Stimulated activated CD4-positive, alpha-beta T cell treated with anti-CD3 and anti-CD28 coated beads, Interleukin-12 subunit alpha, Interleukin-12 subunit beta, amount 100 ng/mL, for 48 hours (primary cell): ENCODE measurements around the gene ZNF488.

Experiments used
- DNase-seq, 3 donors: peaks; one replicate each; pipeline ENCODE4 v3.0.0-alpha.2; 2020; ENCODE audit warnings: low read depth in 2 of 3, low spot score in 1 of 3

ZNF488 gene

GRCh38 chr10:47367646-47368045 is 16.4 kb downstream of the ZNF488 start:
- DNase-seq, result no peak

DNA sequence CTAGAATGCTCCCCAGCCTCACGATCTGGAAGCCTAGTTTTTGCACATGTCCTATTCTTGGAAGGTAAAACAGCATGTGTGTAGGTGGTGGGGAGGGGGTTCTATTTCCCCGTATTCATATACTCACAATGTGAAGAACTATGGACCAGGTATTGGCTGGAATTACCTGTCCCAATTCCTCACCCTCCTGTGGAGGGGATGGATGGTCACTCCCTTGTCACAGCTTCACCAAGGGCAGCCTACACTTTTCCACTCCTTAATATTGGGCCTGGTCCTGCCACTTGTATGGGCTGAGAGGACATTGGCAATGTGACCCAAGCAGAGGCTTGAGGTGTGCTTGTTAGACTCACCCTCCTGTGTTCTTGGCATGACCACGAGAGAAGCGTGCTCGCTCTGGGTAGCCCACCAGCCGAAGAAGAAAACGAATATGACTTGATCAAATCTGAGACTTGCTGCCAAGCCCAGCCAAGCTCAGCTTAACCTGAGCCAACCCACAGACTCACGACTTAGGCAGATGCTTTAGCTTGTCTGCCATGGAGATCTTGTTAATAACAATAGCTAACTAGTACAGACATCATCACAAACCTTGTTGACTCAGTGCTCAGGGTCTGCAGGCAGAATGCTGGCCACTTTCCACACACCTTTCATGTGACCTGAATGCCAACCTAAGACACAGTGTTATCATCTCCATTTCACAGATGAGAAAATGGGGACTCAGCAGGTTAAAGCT is 17.2 kb downstream of the ZNF488 start:
- no peak for DNase-seq

GRCh38 chr10:47366181-47366631 is 17.9 kb downstream of the ZNF488 start:
- DNase-seq, result no peak

DNA sequence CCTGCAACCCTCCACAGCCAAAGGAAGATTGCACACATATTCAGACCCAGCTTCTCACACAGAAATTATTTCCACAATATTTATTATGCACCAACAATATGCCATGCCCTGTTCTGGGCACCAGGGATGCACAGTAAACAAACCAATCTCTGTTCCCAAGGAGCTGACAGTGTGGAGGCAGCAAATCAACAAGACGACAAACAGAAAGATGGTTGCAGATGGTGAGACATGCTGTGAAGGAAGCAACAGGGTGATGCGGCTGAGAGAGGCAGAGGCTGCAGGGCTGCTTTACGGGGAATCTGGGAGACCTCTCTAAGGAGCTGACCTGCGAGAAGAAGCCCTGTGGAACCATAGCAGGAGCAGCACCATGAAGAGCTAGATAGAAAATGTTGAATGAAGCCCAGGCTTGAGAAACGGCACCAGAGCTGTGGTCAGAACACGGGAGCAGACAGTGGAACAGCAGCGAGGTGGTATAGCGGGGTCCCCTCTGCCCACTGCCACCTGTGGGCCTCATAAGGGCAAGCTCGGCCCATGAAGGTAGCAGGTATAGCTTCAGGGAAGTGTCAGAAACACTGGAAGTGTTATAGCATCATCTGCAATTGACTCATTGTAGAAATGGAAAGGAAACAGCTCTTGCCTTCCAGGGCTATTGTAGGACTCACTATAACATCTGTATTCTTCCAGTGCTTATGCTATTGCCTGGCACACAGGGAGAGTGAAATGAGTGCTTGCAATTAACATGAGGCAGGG is 18.5 kb downstream of the ZNF488 start:
- DNase-seq, result no peak

DNA sequence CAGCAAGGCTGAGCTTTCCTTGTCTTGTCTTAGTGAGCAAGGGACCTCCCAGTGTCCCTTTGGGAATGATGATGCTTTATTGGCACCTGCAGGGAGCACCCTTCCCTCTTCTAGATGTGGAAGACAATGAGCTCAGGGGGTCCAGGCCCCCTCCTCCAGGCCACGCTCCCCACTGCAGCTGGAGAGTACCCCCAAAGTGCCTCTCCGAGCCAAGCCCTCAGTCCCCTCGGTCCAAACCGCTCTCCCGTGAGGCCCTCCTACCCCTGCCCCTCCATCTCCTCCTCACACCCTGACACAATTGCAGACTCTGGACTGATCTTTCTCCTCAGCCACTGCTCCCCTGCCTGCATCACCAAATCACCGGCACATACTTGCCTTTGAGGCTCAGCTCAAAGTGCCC is 19.2 kb downstream of the ZNF488 start:
- DNase-seq, result no peak

DNA sequence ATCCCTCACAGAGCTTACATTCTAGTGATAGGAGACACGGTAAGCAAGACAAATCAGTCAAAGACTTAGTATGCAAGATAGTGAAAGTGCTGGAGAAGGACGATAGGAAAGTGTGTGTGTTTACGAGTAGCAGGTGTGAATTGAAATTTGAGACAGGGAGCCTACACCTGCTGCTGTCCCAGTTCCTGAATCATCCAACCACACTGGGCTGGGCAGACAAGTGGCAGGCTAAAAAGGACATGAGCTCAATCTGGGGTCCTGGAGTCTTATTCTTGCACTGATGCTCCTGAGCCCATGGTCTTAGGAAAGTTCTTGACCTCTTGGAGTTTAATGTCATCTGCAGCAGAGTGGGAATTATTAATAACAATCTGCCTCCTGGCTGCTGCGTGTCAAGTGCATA is 19.7 kb downstream of the ZNF488 start:
- DNase-seq, result no peak

DNA sequence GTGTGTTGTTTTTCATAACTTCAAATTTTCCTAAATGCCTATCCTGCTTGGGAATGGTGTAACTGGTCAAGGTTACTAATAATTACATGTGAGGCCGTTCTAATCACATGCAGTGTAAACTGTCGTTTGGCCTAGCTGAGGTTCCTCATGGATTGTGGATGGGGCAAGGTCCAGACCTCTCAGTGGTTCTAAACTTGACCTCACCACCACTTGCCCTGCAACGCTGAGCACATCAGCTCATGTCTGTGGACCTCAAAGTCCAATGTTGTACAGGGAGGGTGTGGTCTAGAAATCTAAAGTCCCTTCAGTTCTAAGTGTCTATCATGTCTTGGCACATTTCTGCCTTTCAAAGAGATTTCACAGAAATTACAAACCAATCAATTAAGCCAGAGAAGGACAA is 20.3 kb downstream of the ZNF488 start:
- DNase-seq, result no peak

- DNase-seq, result no peak
Observed at GRCh38 chr10:47362199-47362598, 21.9 kb downstream of the ZNF488 start.

- DNase-seq, result peak in 2 of 3 donors; percentile 5 to 18
Observed at GRCh38 chr10:47361293-47361692, 22.8 kb downstream of the ZNF488 start.

DNA sequence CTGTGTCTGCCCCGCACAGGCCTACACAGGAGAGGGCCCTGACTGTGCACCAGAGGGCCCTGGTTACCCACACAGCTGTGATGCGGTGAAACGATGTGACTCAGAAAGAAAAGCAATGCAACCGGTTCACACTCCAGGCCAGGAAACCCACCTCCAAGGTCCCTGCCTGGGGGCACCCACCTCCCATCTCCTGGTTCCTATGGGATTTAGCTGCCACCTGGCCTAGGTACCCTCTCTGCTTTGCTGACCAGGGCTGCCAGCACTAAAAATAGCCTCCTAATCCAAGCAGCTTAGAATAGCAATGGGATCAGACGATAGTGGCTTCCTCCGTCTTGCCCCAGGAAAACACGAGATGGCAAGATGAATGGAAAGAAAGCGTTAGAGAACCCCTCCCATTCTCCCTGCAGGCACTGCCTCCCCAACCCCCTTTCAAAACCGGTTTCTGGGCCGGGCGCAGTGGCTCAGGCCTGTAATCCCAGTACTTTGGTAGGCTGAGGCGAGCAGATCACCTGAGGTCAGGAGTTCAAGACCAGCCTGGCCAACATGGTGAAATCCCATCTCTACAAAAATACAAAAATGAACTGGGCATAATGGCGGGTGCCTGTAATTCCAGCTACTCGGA is 23.6 kb downstream of the ZNF488 start:
- no peak for DNase-seq

DNA sequence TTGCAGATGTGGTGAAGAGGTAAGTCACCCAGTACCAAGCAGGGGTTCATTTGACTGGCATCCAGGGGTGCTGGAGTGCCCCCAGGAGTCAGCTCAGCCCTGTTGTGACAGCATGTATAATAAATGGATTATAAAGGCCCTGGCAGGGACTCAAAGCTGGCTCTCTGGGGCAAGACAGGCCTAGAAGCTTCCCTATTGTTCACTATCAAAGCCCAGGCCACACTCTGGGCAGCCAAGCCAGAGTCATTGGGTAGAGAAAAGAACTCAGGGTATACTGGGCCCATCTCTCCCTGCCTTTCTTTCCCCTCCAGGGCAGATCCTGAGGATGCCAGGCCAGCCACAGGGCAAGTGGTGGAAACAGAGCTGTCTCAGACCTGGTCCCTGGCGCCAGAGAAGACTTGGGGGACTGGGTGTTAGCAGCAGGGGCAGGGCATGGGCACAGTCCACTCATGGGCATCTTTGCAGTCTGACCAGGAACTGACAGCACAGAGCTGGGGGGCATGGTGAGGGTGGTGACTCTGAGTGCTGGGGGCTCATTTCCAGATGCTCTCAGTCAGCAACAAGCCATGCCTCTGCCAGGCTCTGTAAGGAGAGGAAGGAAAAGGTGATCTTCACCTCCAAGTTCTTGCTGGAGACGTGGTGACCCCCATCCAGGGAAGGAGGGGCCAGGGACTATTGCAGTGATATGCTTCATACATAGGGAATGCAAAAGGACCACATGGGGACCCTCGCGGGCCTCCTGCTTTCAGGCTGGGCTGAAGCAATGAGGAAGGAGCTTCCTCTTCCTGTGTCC is 24.3 kb downstream of the ZNF488 start:
- no peak for DNase-seq

DNA sequence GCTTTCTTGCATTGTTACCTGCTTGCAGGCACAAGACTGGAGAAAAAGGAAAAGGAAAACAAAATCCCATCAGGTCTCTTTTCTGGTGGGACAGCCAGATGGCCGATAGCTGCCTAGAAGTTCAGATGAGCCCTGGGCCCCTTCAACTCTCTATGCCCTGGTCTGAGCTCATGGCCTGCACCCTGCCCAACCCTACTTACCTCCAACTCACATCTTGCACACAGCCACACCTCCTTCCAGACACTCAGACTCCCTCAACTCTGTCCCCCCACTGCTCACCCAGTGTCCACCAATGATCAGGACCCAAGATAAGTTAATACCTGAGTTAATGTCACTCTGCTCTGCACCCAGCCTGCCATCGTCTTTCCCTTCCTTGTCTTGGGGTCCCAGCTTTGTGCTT is 25.0 kb downstream of the ZNF488 start:
- no peak for DNase-seq

- DNase-seq, result no peak
Observed at GRCh38 chr10:47358457-47358856, 25.6 kb downstream of the ZNF488 start.

DNA sequence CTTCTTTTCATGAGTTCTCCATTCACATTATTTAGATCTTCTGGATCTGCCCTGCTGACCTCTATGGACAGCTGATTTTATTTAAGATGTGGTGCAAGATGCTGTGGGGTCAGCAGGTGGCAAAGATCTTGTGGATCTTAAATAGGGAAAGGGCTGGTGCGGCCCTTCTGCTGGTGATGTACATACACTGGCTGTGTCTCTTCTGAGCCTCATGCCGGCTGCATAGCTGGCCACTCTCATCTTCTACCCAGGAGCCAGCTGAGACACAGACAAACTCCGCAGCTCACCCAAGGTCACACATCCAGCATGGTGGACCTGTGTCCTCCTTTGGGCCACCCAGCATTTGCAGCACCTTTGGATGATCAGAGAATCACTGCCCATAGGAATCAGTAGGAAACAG is 26.2 kb downstream of the ZNF488 start:
- DNase-seq, result no peak

DNA sequence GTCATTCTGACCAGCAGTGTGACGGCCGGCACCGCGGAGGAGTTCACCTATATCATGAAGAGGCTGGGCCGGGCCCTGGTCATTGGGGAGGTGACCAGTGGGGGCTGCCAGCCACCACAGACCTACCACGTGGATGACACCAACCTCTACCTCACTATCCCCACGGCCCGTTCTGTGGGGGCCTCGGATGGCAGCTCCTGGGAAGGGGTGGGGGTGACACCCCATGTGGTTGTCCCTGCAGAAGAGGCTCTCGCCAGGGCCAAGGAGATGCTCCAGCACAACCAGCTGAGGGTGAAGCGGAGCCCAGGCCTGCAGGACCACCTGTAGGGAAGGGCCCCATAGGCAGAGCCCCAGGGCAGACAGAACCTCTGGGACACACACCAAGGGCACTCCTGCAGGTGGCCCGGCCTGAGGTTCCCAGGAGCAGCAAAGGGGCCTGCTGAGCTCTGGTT is 26.9 kb downstream of the ZNF488 start:
- DNase-seq, result no peak

DNA sequence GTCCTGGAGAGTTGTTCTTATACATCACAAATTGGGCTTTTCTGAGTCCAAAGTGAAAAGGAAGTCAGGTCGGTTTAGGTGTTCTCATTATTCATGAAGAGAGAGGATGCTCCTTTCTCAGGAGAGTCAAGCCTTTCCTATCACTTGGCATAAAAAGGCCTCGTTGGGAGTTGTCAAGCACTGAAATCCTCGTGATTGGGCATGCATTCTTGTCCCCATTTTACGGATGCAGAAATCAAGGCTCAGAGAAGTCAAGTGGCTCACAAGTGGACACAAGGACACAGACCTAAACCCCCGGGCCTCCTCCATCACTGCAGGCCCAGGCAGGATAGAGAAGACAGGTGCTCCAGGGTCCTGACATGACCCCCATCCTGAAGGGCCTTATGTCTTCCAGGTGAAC is 27.4 kb downstream of the ZNF488 start:
- DNase-seq, result no peak

DNA sequence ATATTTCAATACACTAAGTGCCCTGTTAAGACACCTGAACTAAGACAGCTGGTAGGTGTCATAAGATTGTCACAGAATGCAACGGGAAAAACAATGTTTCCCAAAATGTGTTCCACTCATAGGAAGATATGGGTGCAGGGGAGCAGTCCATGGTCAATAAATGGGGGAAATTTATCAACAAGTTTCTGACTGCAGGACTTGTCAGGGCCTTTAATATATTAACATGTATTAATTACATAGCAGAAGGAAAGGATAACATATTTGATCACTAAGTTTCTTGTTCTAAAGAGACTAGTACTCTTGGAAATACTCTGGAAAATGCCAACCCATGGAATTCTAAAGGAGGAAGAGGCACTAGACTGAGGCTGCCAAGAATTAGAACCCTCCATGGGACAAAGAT is 29.2 kb downstream of the ZNF488 start:
- no peak for DNase-seq

DNA sequence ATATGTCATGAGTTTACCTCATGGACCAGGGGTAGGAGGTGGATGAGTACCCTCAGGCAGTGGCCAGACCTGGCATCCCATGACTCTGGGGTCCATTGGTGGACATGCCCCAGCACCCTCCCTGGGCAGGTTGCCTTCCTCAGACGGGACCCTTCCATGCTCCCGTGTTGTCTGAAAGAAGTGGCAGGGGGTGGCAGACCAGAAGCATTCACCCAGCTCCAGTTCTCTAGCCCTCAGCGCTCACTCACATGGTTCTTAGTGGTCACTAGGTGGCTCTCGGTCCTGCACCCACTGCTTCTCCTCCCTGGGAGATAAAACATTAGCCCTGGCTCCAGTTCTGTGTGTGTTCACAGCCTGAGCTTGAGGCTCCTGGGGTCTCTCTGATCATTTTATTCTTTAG is 29.9 kb downstream of the ZNF488 start:
- DNase-seq, result no peak

- no peak for DNase-seq
Observed at GRCh38 chr10:47353351-47353750, 30.7 kb downstream of the ZNF488 start.

GRCh38 chr10:47351899-47352815 is 31.9 kb downstream of the ZNF488 start:
- DNase-seq, result no peak
